HepG2 (cell line): ENCODE data around the gene CC2D1A. TPM values are rescaled to one million over a fixed set of nuclear protein-coding genes. Genes with fewer than 3 reads are reported as not detected.

ENCODE experiments used
- CBX5 ChIP-seq: sonication (generic); formaldehyde crosslinking; IDR thresholded peaks from 2 replicates; pipeline ENCODE4 v1.4.0; 2020; ENCODE audit warnings: missing genetic modification reagents, borderline replicate concordance
- IRF1 ChIP-seq: sonication (generic); formaldehyde crosslinking; IDR thresholded peaks from 2 replicates; pipeline ENCODE4 v1.4.0; 2020; ENCODE audit warnings: low read depth, mild to moderate bottlenecking, missing genetic modification reagents
- IRF9 ChIP-seq: sonication (generic); formaldehyde crosslinking; IDR thresholded peaks from 2 replicates; pipeline ENCODE4 v1.8.0; 2022; ENCODE audit warnings: missing genetic modification reagents, mild to moderate bottlenecking, borderline replicate concordance
- ISX ChIP-seq: sonication (generic); formaldehyde crosslinking; conservative IDR thresholded peaks from 2 replicates; pipeline ENCODE4 v1.5.0; 2020; ENCODE audit warnings: missing genetic modification reagents
- KLF12 ChIP-seq: sonication (generic); formaldehyde crosslinking; IDR thresholded peaks from 2 replicates; pipeline ENCODE4 v1.4.0; 2020; ENCODE audit warnings: missing genetic modification reagents, borderline replicate concordance
- PAWR ChIP-seq: sonication (generic); formaldehyde crosslinking; IDR thresholded peaks from 2 replicates; pipeline ENCODE4 v1.4.0; 2020; ENCODE audit warnings: missing genetic modification reagents, mild to moderate bottlenecking, borderline replicate concordance
- ZBTB33 ChIP-seq: sonication (generic); formaldehyde crosslinking; IDR thresholded peaks from 2 replicates; pipeline ENCODE4 v1.4.0; 2020; ENCODE audit warnings: missing genetic modification reagents
- ZC3H4 ChIP-seq: sonication (generic); formaldehyde crosslinking; IDR thresholded peaks from 2 replicates; pipeline ENCODE4 v1.4.0; 2020; ENCODE audit warnings: missing genetic modification reagents, borderline replicate concordance
- ZNF251 ChIP-seq: sonication (generic); formaldehyde crosslinking; IDR thresholded peaks from 2 replicates; pipeline ENCODE4 v1.9.0; 2021; ENCODE audit warnings: mild to moderate bottlenecking, missing genetic modification reagents
- ZNF460 ChIP-seq: sonication (generic); formaldehyde crosslinking; IDR thresholded peaks from 2 replicates; pipeline ENCODE4 v1.5.1; 2020; ENCODE audit warnings: missing genetic modification reagents, mild to moderate bottlenecking, borderline replicate concordance
- ZNF687 ChIP-seq: sonication (generic); formaldehyde crosslinking; IDR thresholded peaks from 2 replicates; pipeline ENCODE4 v1.5.1; 2020; ENCODE audit warnings: mild to moderate bottlenecking, missing genetic modification reagents, moderate library complexity
- ZNF766 ChIP-seq: sonication (generic); formaldehyde crosslinking; IDR thresholded peaks from 2 replicates; pipeline ENCODE4 v1.5.0; 2020; ENCODE audit warnings: missing genetic modification reagents, borderline replicate concordance
- ZNF788 ChIP-seq: sonication (generic); formaldehyde crosslinking; IDR thresholded peaks from 2 replicates; pipeline ENCODE4 v1.5.0; 2020; ENCODE audit warnings: mild to moderate bottlenecking, missing genetic modification reagents, borderline replicate concordance
- ZSCAN22 ChIP-seq: sonication (generic); formaldehyde crosslinking; IDR thresholded peaks from 2 replicates; pipeline ENCODE4 v1.4.0; 2020; ENCODE audit warnings: mild to moderate bottlenecking, missing genetic modification reagents
- polyA plus RNA-seq, 8 experiments: library from polyadenylated mRNA; depleted of rRNA in 3 of 8; stranded (reverse) in 7 of 8; unstranded in 1 of 8; fragments of >200 nt; fragmentation: Illumina TruSeq in 4 of 8; extraction: Trizol in 4 of 8; gene quantifications; 2 replicates each; pipeline versions ENCODE4 v1.2.1 to v1.2.3, GENCODE V29; 2011 to 2016; ENCODE audit warnings: low read depth in 4 of 8, missing spikeins in 1 of 8, mixed read lengths in 1 of 8; ENCODE audit not compliant: insufficient read depth in 1 of 8
- total RNA-seq, 5 experiments: library from RNA; depleted of rRNA; stranded (reverse); fragments of >200 nt; fragmentation: Illumina TruSeq; extraction: Trizol; gene quantifications; 2 replicates each; pipeline ENCODE4 v1.2.3, GENCODE V29; 2016; ENCODE audit warnings: low read depth in 1 of 5
- TF ChIP-seq, protein P1 (sequence below): sonication (generic); formaldehyde crosslinking; conservative IDR thresholded peaks from 2 replicates; pipeline ENCODE4 v1.4.0; 2020; ENCODE audit warnings: mild to moderate bottlenecking, missing genetic modification reagents, moderate library complexity
- TF ChIP-seq, protein P2 (sequence below): sonication (generic); formaldehyde crosslinking; IDR thresholded peaks from 2 replicates; pipeline ENCODE4 v1.5.0; 2020; ENCODE audit warnings: missing genetic modification reagents

The CC2D1A gene
- total and polyA plus RNA-seq, 2 of the 13 experiments (the other 11 are each of a cell fraction or from before 2014, with no cell fraction given) = 9.7 to 11.5 TPM

DNA sequence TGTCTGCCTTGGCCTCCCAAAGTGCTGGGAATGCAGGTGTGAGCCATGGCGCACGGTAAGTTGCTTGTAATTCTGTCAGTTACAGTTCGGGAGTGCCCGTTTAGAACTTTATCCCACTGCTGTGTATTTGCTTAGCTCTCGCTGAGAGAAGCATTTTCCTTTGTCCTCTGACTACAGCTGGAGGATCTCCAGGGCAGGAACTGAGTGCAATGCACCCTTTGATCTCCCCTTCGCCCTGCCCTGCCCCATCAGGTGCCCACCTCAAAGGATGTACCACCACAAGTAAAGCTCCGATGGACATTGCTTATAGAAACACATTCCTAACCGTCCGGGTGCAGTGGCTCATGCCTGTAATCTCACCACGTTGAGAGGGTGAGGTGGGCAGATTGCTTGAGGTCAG lies 6.6 kb upstream of the CC2D1A start (continued):
- TF ChIP-seq PAWR (CRISPR knock-in tag) = no peak
- TF ChIP-seq, protein P1, sequence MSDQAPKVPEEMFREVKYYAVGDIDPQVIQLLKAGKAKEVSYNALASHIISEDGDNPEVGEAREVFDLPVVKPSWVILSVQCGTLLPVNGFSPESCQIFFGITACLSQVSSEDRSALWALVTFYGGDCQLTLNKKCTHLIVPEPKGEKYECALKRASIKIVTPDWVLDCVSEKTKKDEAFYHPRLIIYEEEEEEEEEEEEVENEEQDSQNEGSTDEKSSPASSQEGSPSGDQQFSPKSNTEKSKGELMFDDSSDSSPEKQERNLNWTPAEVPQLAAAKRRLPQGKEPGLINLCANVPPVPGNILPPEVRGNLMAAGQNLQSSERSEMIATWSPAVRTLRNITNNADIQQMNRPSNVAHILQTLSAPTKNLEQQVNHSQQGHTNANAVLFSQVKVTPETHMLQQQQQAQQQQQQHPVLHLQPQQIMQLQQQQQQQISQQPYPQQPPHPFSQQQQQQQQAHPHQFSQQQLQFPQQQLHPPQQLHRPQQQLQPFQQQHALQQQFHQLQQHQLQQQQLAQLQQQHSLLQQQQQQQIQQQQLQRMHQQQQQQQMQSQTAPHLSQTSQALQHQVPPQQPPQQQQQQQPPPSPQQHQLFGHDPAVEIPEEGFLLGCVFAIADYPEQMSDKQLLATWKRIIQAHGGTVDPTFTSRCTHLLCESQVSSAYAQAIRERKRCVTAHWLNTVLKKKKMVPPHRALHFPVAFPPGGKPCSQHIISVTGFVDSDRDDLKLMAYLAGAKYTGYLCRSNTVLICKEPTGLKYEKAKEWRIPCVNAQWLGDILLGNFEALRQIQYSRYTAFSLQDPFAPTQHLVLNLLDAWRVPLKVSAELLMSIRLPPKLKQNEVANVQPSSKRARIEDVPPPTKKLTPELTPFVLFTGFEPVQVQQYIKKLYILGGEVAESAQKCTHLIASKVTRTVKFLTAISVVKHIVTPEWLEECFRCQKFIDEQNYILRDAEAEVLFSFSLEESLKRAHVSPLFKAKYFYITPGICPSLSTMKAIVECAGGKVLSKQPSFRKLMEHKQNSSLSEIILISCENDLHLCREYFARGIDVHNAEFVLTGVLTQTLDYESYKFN (CRISPR knock-in tag) = peak; percentile 29; the same call in 1 of the 2 replicates
- TF ChIP-seq KLF12 (CRISPR knock-in tag) = no peak
- TF ChIP-seq ZNF687 (CRISPR knock-in tag) = 0 out of 2 replicates have a peak, but pooled peaks have one; percentile 13
- TF ChIP-seq ZNF460 (CRISPR knock-in tag) = no peak
- TF ChIP-seq ZSCAN22 = no peak
- TF ChIP-seq ZBTB33 (CRISPR knock-in tag) = no peak
- peak; percentile 46; the same call in 1 of the 2 replicates for TF ChIP-seq ZNF788 (CRISPR knock-in tag)
- TF ChIP-seq CBX5 (CRISPR knock-in tag) = no peak
- TF ChIP-seq ZNF251 (CRISPR knock-in tag) = no peak
- TF ChIP-seq IRF9 (CRISPR knock-in tag) = no peak
- no peak for TF ChIP-seq ZC3H4 (CRISPR knock-in tag)
- no peak for TF ChIP-seq IRF1 (CRISPR knock-in tag)
- TF ChIP-seq, protein P2, sequence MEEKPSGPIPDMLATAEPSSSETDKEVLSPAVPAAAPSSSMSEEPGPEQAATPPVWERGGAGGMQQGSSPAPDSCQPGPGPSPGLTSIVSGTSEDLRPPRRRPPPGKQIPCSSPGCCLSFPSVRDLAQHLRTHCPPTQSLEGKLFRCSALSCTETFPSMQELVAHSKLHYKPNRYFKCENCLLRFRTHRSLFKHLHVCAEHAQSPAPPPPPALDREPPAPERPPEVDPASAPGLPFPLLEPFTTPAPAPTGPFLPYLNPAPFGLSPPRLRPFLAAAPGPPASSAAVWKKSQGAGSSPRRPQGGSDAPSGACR (CRISPR knock-in tag) = no peak
- TF ChIP-seq ZNF766 = no peak
- TF ChIP-seq ISX (CRISPR knock-in tag) = no peak
